ENCODE measurements around the gene STK39. TPM values are rescaled to one million over a fixed set of nuclear protein-coding genes. Genes with fewer than 3 reads are reported as not detected.

STK39 gene
- total RNA-seq, 1 donor: 18.1 TPM

DNA sequence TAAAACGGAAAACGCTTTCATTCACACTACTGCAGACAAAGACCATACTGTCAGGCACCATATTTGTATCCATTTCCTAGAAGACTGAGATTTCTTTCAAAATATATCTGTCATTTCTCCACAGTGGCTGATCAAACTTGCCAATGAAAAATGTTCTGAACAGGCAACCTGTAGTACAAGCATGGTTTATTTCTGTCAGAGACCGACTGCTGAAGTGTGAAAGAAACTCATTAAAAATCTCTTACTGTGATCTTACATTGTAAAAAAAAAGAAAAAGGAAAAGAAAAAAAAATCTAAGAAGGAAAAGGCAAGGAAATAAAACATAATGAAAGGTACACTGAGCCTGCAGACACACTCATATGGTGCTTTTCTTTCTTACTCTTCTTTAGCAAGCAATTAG lies 184.5 kb downstream of the STK39 start:
- no peaks in the 10 kb centered on the region for H4K20me1 ChIP-seq (ENCODE audit: insufficient read depth, low read length)
- no peak overlapping the region for H2AFZ ChIP-seq (ENCODE audit: low read length)
- H3K9me3 ChIP-seq (ENCODE audit: low read depth, low read length): no peaks in the 10 kb centered on the region
- no peaks in the 10 kb centered on the region for H3K27me3 ChIP-seq (ENCODE audit: insufficient read depth, low read length)
- no peak for DNase-seq (ENCODE audit: insufficient read length, low spot score, missing footprints)
- TF ChIP-seq, protein P1, sequence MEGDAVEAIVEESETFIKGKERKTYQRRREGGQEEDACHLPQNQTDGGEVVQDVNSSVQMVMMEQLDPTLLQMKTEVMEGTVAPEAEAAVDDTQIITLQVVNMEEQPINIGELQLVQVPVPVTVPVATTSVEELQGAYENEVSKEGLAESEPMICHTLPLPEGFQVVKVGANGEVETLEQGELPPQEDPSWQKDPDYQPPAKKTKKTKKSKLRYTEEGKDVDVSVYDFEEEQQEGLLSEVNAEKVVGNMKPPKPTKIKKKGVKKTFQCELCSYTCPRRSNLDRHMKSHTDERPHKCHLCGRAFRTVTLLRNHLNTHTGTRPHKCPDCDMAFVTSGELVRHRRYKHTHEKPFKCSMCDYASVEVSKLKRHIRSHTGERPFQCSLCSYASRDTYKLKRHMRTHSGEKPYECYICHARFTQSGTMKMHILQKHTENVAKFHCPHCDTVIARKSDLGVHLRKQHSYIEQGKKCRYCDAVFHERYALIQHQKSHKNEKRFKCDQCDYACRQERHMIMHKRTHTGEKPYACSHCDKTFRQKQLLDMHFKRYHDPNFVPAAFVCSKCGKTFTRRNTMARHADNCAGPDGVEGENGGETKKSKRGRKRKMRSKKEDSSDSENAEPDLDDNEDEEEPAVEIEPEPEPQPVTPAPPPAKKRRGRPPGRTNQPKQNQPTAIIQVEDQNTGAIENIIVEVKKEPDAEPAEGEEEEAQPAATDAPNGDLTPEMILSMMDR (IDR thresholded peaks at IDR 0.05; ENCODE audit: extremely low read depth, low read depth, low read length): no peak
- no peak overlapping the region for H3K4me3 ChIP-seq (ENCODE audit: insufficient read depth, low read length)
- H3K4me1 ChIP-seq (ENCODE audit: insufficient read depth, low read length): peaks cover 4% of the 10 kb centered on the region
- no peak overlapping the region for H3K4me2 ChIP-seq (ENCODE audit: insufficient read depth, low read length)
- no peak overlapping the region for H3K27ac ChIP-seq (ENCODE audit: low read depth, low read length)
- H3K79me2 ChIP-seq (ENCODE audit: insufficient read depth, low read length): no peaks in the 10 kb centered on the region
- H3K36me3 ChIP-seq (ENCODE audit: insufficient read depth, low read length): peaks cover 7% of the 10 kb centered on the region

DNA sequence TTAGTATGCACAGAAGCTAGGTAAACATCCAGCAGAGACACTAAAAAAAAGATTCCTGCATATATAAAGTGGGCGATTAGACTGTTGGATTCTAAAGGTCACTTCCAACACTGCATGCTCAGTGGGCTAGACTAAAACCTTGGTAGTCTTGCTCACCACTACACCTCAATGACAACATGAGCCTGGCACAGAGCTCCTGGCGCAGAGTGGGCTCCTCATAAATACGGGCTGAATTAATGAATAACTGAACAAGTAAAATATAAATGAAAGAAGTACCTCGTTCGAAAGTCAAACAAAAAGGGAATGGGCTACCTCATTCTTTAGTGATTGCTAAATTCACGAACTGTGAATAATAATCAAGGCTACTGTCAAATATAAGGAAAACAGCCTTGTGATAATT lies 185.3 kb downstream of the STK39 start:
- no peaks in the 10 kb centered on the region for H3K79me2 ChIP-seq (ENCODE audit: insufficient read depth, low read length)
- TF ChIP-seq, protein P1 (IDR thresholded peaks at IDR 0.05; ENCODE audit: extremely low read depth, low read depth, low read length): no peak
- H4K20me1 ChIP-seq (ENCODE audit: insufficient read depth, low read length): no peaks in the 10 kb centered on the region
- no peak overlapping the region for H2AFZ ChIP-seq (ENCODE audit: low read length)
- H3K27me3 ChIP-seq (ENCODE audit: insufficient read depth, low read length): no peaks in the 10 kb centered on the region
- no peak overlapping the region for H3K27ac ChIP-seq (ENCODE audit: low read depth, low read length)
- peaks cover 4% of the 10 kb centered on the region for H3K4me1 ChIP-seq (ENCODE audit: insufficient read depth, low read length)
- H3K9me3 ChIP-seq (ENCODE audit: low read depth, low read length): no peaks in the 10 kb centered on the region
- no peak for DNase-seq (ENCODE audit: insufficient read length, low spot score, missing footprints)
- H3K4me3 ChIP-seq (ENCODE audit: insufficient read depth, low read length): no peak overlapping the region
- no peak overlapping the region for H3K4me2 ChIP-seq (ENCODE audit: insufficient read depth, low read length)
- H3K36me3 ChIP-seq (ENCODE audit: insufficient read depth, low read length): peaks cover 7% of the 10 kb centered on the region

DNA sequence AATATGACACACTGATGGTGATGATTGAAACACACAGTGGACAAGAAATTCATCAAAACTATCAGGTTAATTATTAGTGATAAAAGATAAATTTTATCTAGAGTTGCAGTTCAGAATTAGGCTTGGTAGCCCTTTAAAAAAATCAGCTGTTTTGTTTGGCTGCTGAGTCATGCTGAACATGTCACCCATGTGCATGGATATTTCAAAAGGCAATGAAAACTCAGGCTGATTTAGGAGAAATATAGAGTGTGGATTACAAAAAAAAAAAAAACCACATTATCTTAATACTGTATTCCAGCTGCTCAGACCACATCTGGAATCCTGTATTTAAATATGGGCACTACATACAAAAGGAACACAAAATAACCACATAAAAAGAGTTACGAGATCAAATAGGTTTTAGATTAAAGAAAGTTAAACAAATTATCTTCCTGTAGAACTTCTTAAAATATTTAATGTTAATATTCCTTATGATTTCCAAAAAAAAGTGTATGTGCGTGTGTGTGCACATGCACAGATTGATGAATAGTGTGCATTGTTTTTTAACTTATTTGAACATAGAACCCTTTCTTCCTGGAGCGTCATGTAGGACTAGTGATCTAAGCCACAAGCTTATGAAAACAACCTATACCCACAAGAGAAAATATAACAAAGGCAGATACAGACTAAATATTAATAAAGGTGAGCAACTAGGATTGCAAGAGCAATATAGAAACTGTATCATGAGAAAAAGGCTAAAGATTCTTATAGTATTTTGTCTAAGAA lies 186.2 kb downstream of the STK39 start:
- no peak overlapping the region for H2AFZ ChIP-seq (ENCODE audit: low read length)
- no peaks in the 10 kb centered on the region for H3K79me2 ChIP-seq (ENCODE audit: insufficient read depth, low read length)
- no peak overlapping the region for H3K4me3 ChIP-seq (ENCODE audit: insufficient read depth, low read length)
- no peaks in the 10 kb centered on the region for H4K20me1 ChIP-seq (ENCODE audit: insufficient read depth, low read length)
- peak overlapping the region; percentile 3 for H3K27ac ChIP-seq (ENCODE audit: low read depth, low read length)
- no peaks in the 10 kb centered on the region for H3K27me3 ChIP-seq (ENCODE audit: insufficient read depth, low read length)
- no peak overlapping the region for H3K4me2 ChIP-seq (ENCODE audit: insufficient read depth, low read length)
- TF ChIP-seq, protein P1 (IDR thresholded peaks at IDR 0.05; ENCODE audit: extremely low read depth, low read depth, low read length): no peak
- no peaks in the 10 kb centered on the region for H3K9me3 ChIP-seq (ENCODE audit: low read depth, low read length)
- peaks cover 4% of the 10 kb centered on the region for H3K4me1 ChIP-seq (ENCODE audit: insufficient read depth, low read length)
- peak; percentile 74 for DNase-seq (ENCODE audit: insufficient read length, low spot score, missing footprints)
- peaks cover 10% of the 10 kb centered on the region for H3K36me3 ChIP-seq (ENCODE audit: insufficient read depth, low read length)

DNA sequence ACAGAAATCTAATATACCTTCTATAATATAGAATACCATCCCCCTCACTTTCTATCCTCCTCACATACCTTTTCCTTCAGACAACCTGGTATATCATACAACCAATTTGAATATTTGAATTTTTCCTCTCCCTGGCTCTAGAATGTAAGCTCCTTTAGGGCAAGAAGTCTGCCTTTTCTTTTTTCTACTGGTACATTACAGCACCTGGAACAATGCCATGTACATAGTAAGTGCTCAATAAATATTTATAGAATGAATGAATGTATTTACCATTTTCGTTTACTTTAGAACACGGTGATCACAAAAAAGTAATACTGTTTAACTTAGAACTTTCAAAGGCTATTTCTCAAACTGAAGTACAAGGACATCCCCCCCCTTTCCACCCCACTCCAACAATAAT lies 187.6 kb downstream of the STK39 start:
- no peak overlapping the region for H2AFZ ChIP-seq (ENCODE audit: low read length)
- H3K27me3 ChIP-seq (ENCODE audit: insufficient read depth, low read length): no peaks in the 10 kb centered on the region
- peaks cover 10% of the 10 kb centered on the region for H3K36me3 ChIP-seq (ENCODE audit: insufficient read depth, low read length)
- TF ChIP-seq, protein P1 (IDR thresholded peaks at IDR 0.05; ENCODE audit: extremely low read depth, low read depth, low read length): no peak
- no peaks in the 10 kb centered on the region for H3K79me2 ChIP-seq (ENCODE audit: insufficient read depth, low read length)
- no peak overlapping the region for H3K27ac ChIP-seq (ENCODE audit: low read depth, low read length)
- H3K4me3 ChIP-seq (ENCODE audit: insufficient read depth, low read length): no peak overlapping the region
- H3K4me1 ChIP-seq (ENCODE audit: insufficient read depth, low read length): peaks cover 4% of the 10 kb centered on the region
- no peaks in the 10 kb centered on the region for H4K20me1 ChIP-seq (ENCODE audit: insufficient read depth, low read length)
- no peak for DNase-seq (ENCODE audit: insufficient read length, low spot score, missing footprints)
- no peak overlapping the region for H3K4me2 ChIP-seq (ENCODE audit: insufficient read depth, low read length)
- H3K9me3 ChIP-seq (ENCODE audit: low read depth, low read length): no peaks in the 10 kb centered on the region

All from osteoblast (primary cell).